ENCODE data around the gene NCOA7. TPM values are rescaled to one million over a fixed set of nuclear protein-coding genes. Genes with fewer than 3 reads are reported as not detected.
"Not testable (repeated sequence)": the region's sequence is repeated elsewhere in the genome, so short reads cannot be mapped to it uniquely, and the experiment has no call there.

The NCOA7 gene
- total RNA-seq, 4 donors from 2014 or later: 9.0 to 36.2 (median 21.8) TPM

DNA sequence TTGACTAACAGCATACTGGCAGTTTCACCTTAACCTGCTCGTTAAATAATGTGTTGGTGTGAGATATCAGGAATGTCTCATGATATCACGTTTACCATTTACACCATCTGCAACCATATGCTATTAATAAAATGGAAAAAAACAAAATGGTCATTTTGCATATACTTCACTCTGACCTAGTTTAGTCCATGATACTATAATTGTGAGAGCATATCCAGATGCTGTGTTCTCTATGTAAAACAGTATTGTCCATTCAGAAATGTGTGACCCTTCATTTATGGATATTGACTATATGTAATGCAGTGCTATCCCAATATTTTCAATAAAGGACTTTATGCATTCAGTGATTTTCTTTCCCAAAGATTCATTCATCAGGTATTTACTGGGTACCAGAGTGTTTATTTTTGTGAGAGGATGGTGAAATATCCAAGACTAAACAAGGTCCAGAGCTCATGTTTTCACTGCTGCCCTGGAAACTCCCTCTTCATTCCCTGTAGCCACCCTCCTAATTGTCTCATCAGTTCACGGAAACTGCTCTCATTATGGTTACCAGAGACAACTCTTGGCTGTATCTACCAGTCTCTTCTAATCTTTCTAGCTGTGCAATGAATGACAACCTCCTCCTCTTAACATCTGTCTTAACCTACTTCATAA is 140.1 kb downstream of the NCOA7 start:
- Histone ChIP-seq H3K9me3 (no peaks in the 10 kb centered on the region), H3K4me3 (replicated peaks in 1 of 3) (no peak overlapping the region), H3K4me1 (no peaks in the 10 kb centered on the region), H3K27me3 (no peaks in the 10 kb centered on the region), H3K36me3 (no peaks in the 10 kb centered on the region), H3K27ac (no peak overlapping the region)
- intact Hi-C loops (cut with DNase I): no loop called here
- no peak for TF ChIP-seq CTCF (IDR thresholded peaks at IDR 0.05)
- TF ChIP-seq POLR2A (IDR thresholded peaks at IDR 0.05): no peak
- no peak for DNase-seq
- WGBS, 2 donors: 85 to 96% methylated on average over 3 of the region's 3 CpGs

- Histone ChIP-seq H3K9me3 (no peaks in the 10 kb centered on the region), H3K27me3 (no peaks in the 10 kb centered on the region), H3K4me3 (replicated peaks in 1 of 3) (no peak overlapping the region), H3K27ac (no peak overlapping the region), H3K4me1 (no peaks in the 10 kb centered on the region), H3K36me3 (no peaks in the 10 kb centered on the region)
- intact Hi-C loops (cut with DNase I): no loop called here
- no peak for DNase-seq
- no peak for TF ChIP-seq CTCF (IDR thresholded peaks at IDR 0.05)
- no peak for TF ChIP-seq POLR2A (IDR thresholded peaks at IDR 0.05)
- 88 to 93% methylated on average over 4 of the region's 4 CpGs for WGBS, 2 donors
Measured at GRCh38 chr6:125931733-125932450, 141.1 kb downstream of the NCOA7 start.

DNA sequence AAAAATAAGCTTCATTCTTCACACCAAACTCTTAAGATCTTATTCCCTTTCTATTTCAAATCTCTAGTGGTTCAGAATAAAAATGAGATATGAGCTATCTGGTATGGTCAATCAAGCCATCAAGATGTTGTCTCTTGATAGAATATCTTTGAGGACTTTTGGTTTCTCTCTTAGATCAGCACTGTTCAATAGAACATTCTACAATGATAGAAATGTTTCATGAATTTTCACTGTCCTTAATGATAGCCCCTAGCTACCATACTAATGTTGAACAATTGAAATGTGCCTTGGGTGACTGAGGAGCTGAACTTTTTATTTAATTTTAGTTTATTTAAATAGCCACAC is 141.7 kb downstream of the NCOA7 start:
- no peak for TF ChIP-seq CTCF (IDR thresholded peaks at IDR 0.05)
- no peak for TF ChIP-seq POLR2A (IDR thresholded peaks at IDR 0.05)
- DNase-seq: no peak
- Histone ChIP-seq H3K4me1 (no peaks in the 10 kb centered on the region), H3K36me3 (no peaks in the 10 kb centered on the region), H3K4me3 (replicated peaks in 1 of 3) (no peak overlapping the region), H3K9me3 (no peaks in the 10 kb centered on the region), H3K27me3 (no peaks in the 10 kb centered on the region), H3K27ac (no peak overlapping the region)
- intact Hi-C loops (cut with DNase I): no loop called here

DNA sequence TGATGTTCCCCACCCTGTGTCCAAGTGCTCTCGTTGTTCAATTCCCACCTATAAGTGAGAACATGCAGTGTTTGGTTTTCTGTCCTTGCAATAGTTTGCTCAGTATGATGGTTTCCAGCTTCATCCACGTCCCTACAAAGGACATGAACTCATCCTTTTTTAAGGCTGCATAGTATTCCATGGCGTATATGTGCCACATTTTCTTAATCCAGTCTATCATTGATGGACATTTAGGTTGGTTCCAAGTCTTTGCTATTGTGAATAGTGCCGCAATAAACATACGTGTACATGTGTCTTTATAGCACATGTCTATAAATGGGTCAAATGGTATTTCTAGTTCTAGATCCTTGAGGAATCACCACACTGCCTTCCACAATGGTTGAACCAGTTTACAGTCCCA is 144.8 kb downstream of the NCOA7 start:
- H3K27me3 ChIP-seq; H3K4me3 ChIP-seq (replicated peaks in 1 of 3); H3K9me3 ChIP-seq; H3K4me1 ChIP-seq; H3K27ac ChIP-seq; H3K36me3 ChIP-seq; intact Hi-C loops (cut with DNase I); DNase-seq: not testable (repeated sequence)
- WGBS, 2 donors: 94 to 96% methylated on average over 5 of the region's 5 CpGs

DNA sequence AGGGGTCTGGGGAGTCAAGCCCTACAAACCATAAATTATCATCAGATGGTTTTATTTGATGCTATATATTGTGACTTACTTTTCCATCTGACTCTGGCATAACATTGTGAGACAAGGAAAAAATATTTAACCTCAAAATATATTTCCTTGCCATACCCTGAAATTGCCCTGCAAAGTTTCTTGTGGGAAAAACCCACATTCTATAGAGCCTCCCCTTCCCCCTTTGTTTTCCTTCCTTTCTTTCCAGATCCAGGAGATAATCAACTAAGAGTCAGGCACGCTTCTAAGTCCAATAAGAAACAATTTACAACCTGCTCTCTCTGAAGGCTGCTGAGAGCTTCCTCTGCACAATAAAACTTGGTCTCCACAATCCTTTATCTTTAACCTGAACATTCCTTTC is 148.3 kb downstream of the NCOA7 start:
- intact Hi-C loops (cut with DNase I): no loop called here
- TF ChIP-seq POLR2A (IDR thresholded peaks at IDR 0.05) (no peak), CTCF (IDR thresholded peaks at IDR 0.05) (no peak)

More for the DNA sequence above, 148.3 kb downstream of the NCOA7 start:
- no peaks in the 10 kb centered on the region for H3K9me3 ChIP-seq
- no peak for DNase-seq
- 76 to 82% methylated on average over 1 of the region's 1 CpG for WGBS, 2 donors
- no peak overlapping the region for H3K4me3 ChIP-seq (replicated peaks in 1 of 3)
- peaks cover 2 to 7% of the 10 kb centered on the region in 2 donors for H3K4me1 ChIP-seq
- H3K27ac ChIP-seq: no peak overlapping the region
- H3K36me3 ChIP-seq: no peaks in the 10 kb centered on the region
- no peaks in the 10 kb centered on the region for H3K27me3 ChIP-seq

Measured in thyroid gland (tissue), 4 donors.